CD4-positive, alpha-beta memory T cell (primary cell): Measurements from ENCODE around the gene RNF212. TPM values are rescaled to one million over a fixed set of nuclear protein-coding genes. Genes with fewer than 3 reads are reported as not detected.

Source experiments
- CTCF ChIA-PET: fragments of 350-600 bp; sonication (Branson Sonifier 250); formaldehyde crosslinking; loops from one replicate; lab custom pipeline; 2021; ENCODE audit warnings: inconsistent platforms; ENCODE audit not compliant: partially characterized antibody; lab: Charles Lee
- POLR2A ChIA-PET: fragments of 350-600 bp; sonication (Branson Sonifier 250); formaldehyde crosslinking; loops from one replicate; lab custom pipeline; 2021; ENCODE audit not compliant: partially characterized antibody; lab: Charles Lee
- DNase-seq, 5 donors: peaks; one replicate each; pipeline versions ENCODE4 v3.0.0 to v3.0.0-alpha.2; 2020 to 2022; ENCODE audit warnings: mixed read lengths in 1 of 5
- H3K27ac ChIP-seq: one replicate; pipeline ENCODE4 v1.7.0; 2013; ENCODE audit warnings: low read depth, low read length
- H3K27me3 ChIP-seq: 2 replicates; pipeline ENCODE4 v1.7.0; 2013; ENCODE audit warnings: mild to moderate bottlenecking, low read length, moderate library complexity; ENCODE audit not compliant: insufficient read depth
- H3K36me3 ChIP-seq: 2 replicates; pipeline ENCODE4 v1.7.0; 2013; ENCODE audit warnings: mild to moderate bottlenecking, low read length, moderate library complexity; ENCODE audit not compliant: insufficient read depth
- H3K4me1 ChIP-seq: 2 replicates; pipeline ENCODE4 v1.7.0; 2013; ENCODE audit warnings: mild to moderate bottlenecking, low read length, moderate library complexity; ENCODE audit not compliant: insufficient read depth
- H3K4me3 ChIP-seq, 2 donors: one replicate each; pipeline ENCODE4 v1.7.0; 2013; ENCODE audit warnings: low read length in 2 of 2, mild to moderate bottlenecking in 1 of 2
- H3K9me3 ChIP-seq, 2 donors: one replicate each; pipeline ENCODE4 v1.7.0; 2013; ENCODE audit warnings: low read length in 2 of 2, control low read depth in 1 of 2; ENCODE audit not compliant: control insufficient read depth in 1 of 2
- H3K27ac Mint-ChIP-seq, 7 donors: one replicate each; pipeline ENCODE4 v1.8.0; 2020 to 2021; ENCODE audit warnings: mixed read lengths in 7 of 7, mild to moderate bottlenecking in 6 of 7, inconsistent platforms in 3 of 7, moderate library complexity in 3 of 7
- H3K27me3 Mint-ChIP-seq, 2 donors: one replicate each; pipeline ENCODE4 v1.8.0; 2020 to 2021; ENCODE audit warnings: mixed read lengths in 2 of 2
- H3K36me3 Mint-ChIP-seq, 2 donors: one replicate each; pipeline ENCODE4 v1.8.0; 2020 to 2021; ENCODE audit warnings: mixed read lengths in 2 of 2, inconsistent platforms in 1 of 2, mild to moderate bottlenecking in 1 of 2
- H3K4me1 Mint-ChIP-seq, 4 donors: one replicate each; pipeline ENCODE4 v1.8.0; 2020 to 2021; ENCODE audit warnings: mixed read lengths in 4 of 4, mild to moderate bottlenecking in 1 of 4
- H3K4me3 Mint-ChIP-seq, 8 donors: one replicate each; pipeline ENCODE4 v1.8.0; 2020 to 2021; ENCODE audit warnings: mixed read lengths in 8 of 8, mild to moderate bottlenecking in 7 of 8, moderate library complexity in 6 of 8, inconsistent platforms in 3 of 8
- H3K9me3 Mint-ChIP-seq, 8 donors: one replicate each; pipeline ENCODE4 v1.8.0; 2020 to 2021; ENCODE audit warnings: mixed read lengths in 8 of 8, mild to moderate bottlenecking in 5 of 8, inconsistent platforms in 3 of 8, moderate library complexity in 1 of 8
- intact Hi-C: fragments of 100-400 bp; cut with micrococcal nuclease; formaldehyde crosslinking; loops from one replicate; pipeline ENCODE4 v1.15.1; 2023
- polyA plus RNA-seq, 2 donors: library from polyadenylated mRNA; unstranded; fragments of 300-500 nt; fragmentation: Illumina TruSeq; gene quantifications; one replicate each; pipeline ENCODE4 v1.2.3, GENCODE V29; 2021
- total RNA-seq, 2 experiments: library from RNA; stranded (reverse); gene quantifications; one replicate each; pipeline ENCODE4 v1.2.3, GENCODE V29; 2021

RNF212 gene
- total and polyA plus RNA-seq, 4 experiments from 2014 or later: 2.3 to 4.2 (median 3.1) TPM

DNA sequence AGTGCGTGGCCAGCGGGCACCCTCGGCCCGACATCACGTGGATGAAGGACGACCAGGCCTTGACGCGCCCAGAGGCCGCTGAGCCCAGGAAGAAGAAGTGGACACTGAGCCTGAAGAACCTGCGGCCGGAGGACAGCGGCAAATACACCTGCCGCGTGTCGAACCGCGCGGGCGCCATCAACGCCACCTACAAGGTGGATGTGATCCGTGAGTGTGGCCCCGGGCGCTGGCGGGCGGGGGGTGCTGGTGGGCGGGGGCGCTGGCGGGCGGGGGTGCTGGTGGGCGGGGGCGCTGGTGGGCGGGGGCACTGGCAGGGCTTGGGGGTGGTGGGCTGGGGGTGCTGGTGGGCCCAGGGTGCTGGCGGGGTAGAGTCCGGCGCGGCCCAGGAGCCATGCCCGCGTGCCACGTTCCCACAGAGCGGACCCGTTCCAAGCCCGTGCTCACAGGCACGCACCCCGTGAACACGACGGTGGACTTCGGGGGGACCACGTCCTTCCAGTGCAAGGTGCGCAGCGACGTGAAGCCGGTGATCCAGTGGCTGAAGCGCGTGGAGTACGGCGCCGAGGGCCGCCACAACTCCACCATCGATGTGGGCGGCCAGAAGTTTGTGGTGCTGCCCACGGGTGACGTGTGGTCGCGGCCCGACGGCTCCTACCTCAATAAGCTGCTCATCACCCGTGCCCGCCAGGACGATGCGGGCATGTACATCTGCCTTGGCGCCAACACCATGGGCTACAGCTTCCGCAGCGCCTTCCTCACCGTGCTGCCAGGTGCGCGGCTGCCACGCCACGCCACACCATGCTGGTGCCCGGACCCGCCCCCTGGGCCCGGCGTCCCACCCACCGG, 89.2 kb downstream of the RNF212 start:
- H3K27ac ChIP-seq: no peak overlapping the region
- ChIA-PET POLR2A (no interaction called here), CTCF (no interaction called here)
- Mint-ChIP-seq H3K4me1 (peaks cover 9 to 15% (median 12%) of the 10 kb centered on the region in 4 donors), H3K27ac (no peak overlapping the region), H3K9me3 (no peaks in the 10 kb centered on the region), H3K36me3 (peaks cover 4 to 5% of the 10 kb centered on the region in 2 donors), H3K27me3 (no peaks in the 10 kb centered on the region), H3K4me3 (no peak overlapping the region)
- no peaks in the 10 kb centered on the region for H3K27me3 ChIP-seq
- no peaks in the 10 kb centered on the region for H3K9me3 ChIP-seq
- H3K36me3 ChIP-seq: no peaks in the 10 kb centered on the region
- H3K4me1 ChIP-seq: peaks cover 13% of the 10 kb centered on the region
- H3K4me3 ChIP-seq: no peak overlapping the region
- no peak for DNase-seq
- intact Hi-C loops: no loop called here

DNA sequence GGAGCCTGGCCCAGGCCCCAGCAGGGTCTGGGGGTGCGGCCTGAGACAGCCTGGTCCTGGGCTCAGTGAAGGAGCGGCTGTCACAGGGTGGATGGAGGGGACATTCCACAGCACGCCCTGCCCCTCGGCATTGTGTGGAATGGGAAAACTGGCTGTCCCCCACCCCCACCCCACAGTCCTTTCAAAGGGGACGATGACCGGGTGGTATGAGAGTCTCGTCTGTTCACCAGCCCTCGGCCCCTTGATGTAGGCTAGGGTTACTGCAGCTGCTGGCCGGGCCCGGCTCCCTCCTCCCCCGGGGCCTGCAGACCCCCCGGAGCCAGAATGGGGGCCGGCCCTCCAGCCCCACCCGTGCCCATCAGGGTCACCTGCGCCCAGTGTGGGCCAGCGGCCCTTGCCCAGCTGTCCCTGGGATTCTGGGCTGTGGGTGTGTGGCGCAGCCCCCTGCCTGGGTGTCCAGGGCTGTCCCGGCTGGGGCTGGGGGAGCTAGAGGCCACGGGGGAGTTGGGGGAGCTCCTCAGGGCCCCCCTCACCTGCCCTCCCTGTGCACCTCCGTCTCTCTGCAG, 90.2 kb downstream of the RNF212 start:
- Mint-ChIP-seq H3K4me3 (no peak overlapping the region), H3K27ac (no peak overlapping the region)

DNA sequence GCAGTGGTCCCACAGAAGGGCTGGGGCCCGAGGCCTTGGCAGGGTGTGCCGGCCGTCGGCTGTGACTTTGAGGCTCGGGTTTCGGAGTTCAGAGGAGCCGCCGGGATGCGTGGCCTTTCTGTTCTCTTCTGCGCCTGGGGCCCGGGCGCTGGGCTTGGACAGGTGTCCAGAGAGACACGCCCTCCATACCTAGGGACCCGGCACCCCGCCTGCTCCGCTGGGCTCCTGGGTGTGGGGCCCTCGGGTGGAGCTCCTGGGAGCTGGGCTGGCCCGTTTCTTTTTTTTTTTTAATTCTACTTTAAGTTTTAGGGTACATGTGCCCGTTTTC, 90.7 kb downstream of the RNF212 start:
- H3K36me3 Mint-ChIP-seq: peaks cover 4 to 5% of the 10 kb centered on the region in 2 donors
- Histone ChIP-seq H3K4me1 (peaks cover 13% of the 10 kb centered on the region), H3K9me3 (no peaks in the 10 kb centered on the region), H3K36me3 (no peaks in the 10 kb centered on the region), H3K4me3 (no peak overlapping the region), H3K27ac (no peak overlapping the region), H3K27me3 (no peaks in the 10 kb centered on the region)
- intact Hi-C loops: no loop called here
- H3K4me3 Mint-ChIP-seq: no peak overlapping the region
- no peak for DNase-seq
- POLR2A ChIA-PET: no interaction called here
- no peak overlapping the region for H3K27ac Mint-ChIP-seq
- H3K4me1 Mint-ChIP-seq: peaks cover 9 to 15% (median 12%) of the 10 kb centered on the region in 4 donors
- H3K9me3 Mint-ChIP-seq: no peaks in the 10 kb centered on the region
- no peaks in the 10 kb centered on the region for H3K27me3 Mint-ChIP-seq
- CTCF ChIA-PET: no interaction called here

More for the DNA sequence above, 90.2 kb downstream of the RNF212 start:
- POLR2A ChIA-PET: no interaction called here
- peaks cover 9 to 15% (median 12%) of the 10 kb centered on the region in 4 donors for H3K4me1 Mint-ChIP-seq
- CTCF ChIA-PET: no interaction called here
- no peaks in the 10 kb centered on the region for H3K9me3 ChIP-seq
- no peak for DNase-seq
- no peaks in the 10 kb centered on the region for H3K27me3 ChIP-seq
- H3K36me3 ChIP-seq: no peaks in the 10 kb centered on the region
- H3K27me3 Mint-ChIP-seq: no peaks in the 10 kb centered on the region
- H3K4me1 ChIP-seq: peaks cover 13% of the 10 kb centered on the region
- no peaks in the 10 kb centered on the region for H3K9me3 Mint-ChIP-seq
- peaks cover 4 to 5% of the 10 kb centered on the region in 2 donors for H3K36me3 Mint-ChIP-seq
- intact Hi-C loops: no loop called here
- no peak overlapping the region for H3K4me3 ChIP-seq
- H3K27ac ChIP-seq: no peak overlapping the region

DNA sequence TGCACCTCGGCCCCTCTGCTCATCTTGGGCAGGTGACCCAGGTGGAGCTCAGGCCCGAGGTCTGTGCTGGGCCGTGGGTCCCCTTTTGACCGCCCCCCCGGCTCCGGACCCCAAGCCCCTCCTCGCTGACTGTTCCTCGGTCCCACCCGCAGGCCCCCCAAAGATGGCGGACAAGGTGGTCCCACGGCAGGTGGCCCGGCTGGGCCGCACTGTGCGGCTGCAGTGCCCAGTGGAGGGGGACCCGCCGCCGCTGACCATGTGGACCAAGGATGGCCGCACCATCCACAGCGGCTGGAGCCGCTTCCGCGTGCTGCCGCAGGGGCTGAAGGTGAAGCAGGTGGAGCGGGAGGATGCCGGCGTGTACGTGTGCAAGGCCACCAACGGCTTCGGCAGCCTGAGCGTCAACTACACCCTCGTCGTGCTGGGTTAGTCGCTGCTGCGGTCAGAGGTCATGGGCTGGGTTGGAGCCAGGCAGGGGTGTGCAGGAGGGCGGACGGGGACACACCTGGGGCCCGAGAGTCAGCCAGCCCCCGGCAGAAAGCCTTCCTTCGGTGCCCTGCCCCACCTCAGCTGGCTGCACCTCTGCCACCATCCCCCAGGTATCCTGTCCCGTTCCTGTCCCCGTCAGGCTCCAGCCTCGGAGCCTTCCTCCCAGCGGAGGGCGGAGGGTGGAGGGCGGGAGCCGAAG, 91.2 kb downstream of the RNF212 start:
- Histone ChIP-seq H3K27ac (no peak overlapping the region), H3K27me3 (no peaks in the 10 kb centered on the region), H3K4me1 (peaks cover 13% of the 10 kb centered on the region), H3K4me3 (no peak overlapping the region), H3K36me3 (no peaks in the 10 kb centered on the region), H3K9me3 (no peaks in the 10 kb centered on the region)
- DNase-seq: no peak
- ChIA-PET POLR2A (no interaction called here), CTCF (no interaction called here)
- no peaks in the 10 kb centered on the region for H3K9me3 Mint-ChIP-seq
- no peak overlapping the region for H3K27ac Mint-ChIP-seq
- intact Hi-C loops: no loop called here
- H3K4me1 Mint-ChIP-seq: peaks cover 9 to 15% (median 12%) of the 10 kb centered on the region in 4 donors
- peaks cover 4 to 5% of the 10 kb centered on the region in 2 donors for H3K36me3 Mint-ChIP-seq
- no peak overlapping the region for H3K4me3 Mint-ChIP-seq
- H3K27me3 Mint-ChIP-seq: no peaks in the 10 kb centered on the region

Other genes with a start within 250 kb of the RNF212 start
- 100 to 1,000 TPM; 185 to 188 TPM for gene GAK, start 181.2 kb downstream of the RNF212 start, total RNA-seq
- 10 to 100 TPM; 32.5 to 74.8 TPM for gene GAK, start 181.2 kb downstream of the RNF212 start, polyA plus RNA-seq
- gene TMEM175, start 181.1 kb downstream of the RNF212 start, total RNA-seq: 10 to 100 TPM; 45.7 to 52.3 TPM
- gene TMEM175, start 181.1 kb downstream of the RNF212 start, polyA plus RNA-seq: 10 to 100 TPM; 11.5 to 16.9 TPM
- gene DGKQ, start 140.0 kb downstream of the RNF212 start, total RNA-seq: 10 to 100 TPM; 25.9 to 29.6 TPM
- 10 to 100 TPM in 1 of 2 donors, 1 to 10 TPM in 1; 1.9 to 10.6 TPM for gene DGKQ, start 140.0 kb downstream of the RNF212 start, polyA plus RNA-seq
- gene IDUA, start 126.5 kb downstream of the RNF212 start, total RNA-seq: 10 to 100 TPM; 63.0 to 64.1 TPM
- gene IDUA, start 126.5 kb downstream of the RNF212 start, polyA plus RNA-seq: 10 to 100 TPM in 1 of 2 donors, 1 to 10 TPM in 1; 5.0 to 14.4 TPM
- 1 to 10 TPM in 1 of 2 experiments, under 1 TPM in 1; 0.55 to 1.6 TPM for gene SLC26A1, start 120.2 kb downstream of the RNF212 start, total RNA-seq
- gene SLC26A1, start 120.2 kb downstream of the RNF212 start, polyA plus RNA-seq: 1 to 10 TPM in 1 of 2 donors, under 1 TPM in 1; 0.59 to 1.0 TPM
- 10 to 100 TPM; 22.4 TPM for gene FGFRL1, start 101.9 kb downstream of the RNF212 start, total RNA-seq
- gene FGFRL1, start 101.9 kb downstream of the RNF212 start, polyA plus RNA-seq: 1 to 10 TPM in 1 of 2 donors, under 1 TPM in 1; 0.64 to 2.3 TPM
- 1 to 10 TPM; 7.2 TPM for gene SPON2, start 59.0 kb upstream of the RNF212 start, total RNA-seq
- 1 to 10 TPM; 5.4 to 8.4 TPM for gene SPON2, start 59.0 kb upstream of the RNF212 start, polyA plus RNA-seq
- 100 to 1,000 TPM; 186 to 195 TPM for gene CTBP1, start 135.6 kb upstream of the RNF212 start, total RNA-seq
- 10 to 100 TPM; 39.3 to 79.0 TPM for gene CTBP1, start 135.6 kb upstream of the RNF212 start, polyA plus RNA-seq
- 100 to 1,000 TPM; 101 to 106 TPM for gene MAEA, start 176.3 kb upstream of the RNF212 start, total RNA-seq
- 10 to 100 TPM; 54.1 to 70.9 TPM for gene MAEA, start 176.3 kb upstream of the RNF212 start, polyA plus RNA-seq
- 10 to 100 TPM; 44.4 to 44.6 TPM for gene UVSSA, start 233.6 kb upstream of the RNF212 start, total RNA-seq
- gene UVSSA, start 233.6 kb upstream of the RNF212 start, polyA plus RNA-seq: 1 to 10 TPM; 2.4 to 6.8 TPM